NCI-H2081 treated with DMSO at 0.1 percent for 48 hours (cell line): ENCODE results near the gene SMIM20.
"Not testable (repeated sequence)": the region's sequence is repeated elsewhere in the genome, so short reads cannot be mapped to it uniquely, and the experiment has no call there.

Source experiments
- DNase-seq: peaks from one replicate; lab custom pipeline; 2025; lab: John Stamatoyannopoulos, UW

Gene SMIM20

GRCh38 chr4:25890571-25891485, 23.2 kb upstream of the SMIM20 start:
- no peak for DNase-seq

GRCh38 chr4:25892796-25893195, 21.2 kb upstream of the SMIM20 start:
- DNase-seq = no peak

DNA sequence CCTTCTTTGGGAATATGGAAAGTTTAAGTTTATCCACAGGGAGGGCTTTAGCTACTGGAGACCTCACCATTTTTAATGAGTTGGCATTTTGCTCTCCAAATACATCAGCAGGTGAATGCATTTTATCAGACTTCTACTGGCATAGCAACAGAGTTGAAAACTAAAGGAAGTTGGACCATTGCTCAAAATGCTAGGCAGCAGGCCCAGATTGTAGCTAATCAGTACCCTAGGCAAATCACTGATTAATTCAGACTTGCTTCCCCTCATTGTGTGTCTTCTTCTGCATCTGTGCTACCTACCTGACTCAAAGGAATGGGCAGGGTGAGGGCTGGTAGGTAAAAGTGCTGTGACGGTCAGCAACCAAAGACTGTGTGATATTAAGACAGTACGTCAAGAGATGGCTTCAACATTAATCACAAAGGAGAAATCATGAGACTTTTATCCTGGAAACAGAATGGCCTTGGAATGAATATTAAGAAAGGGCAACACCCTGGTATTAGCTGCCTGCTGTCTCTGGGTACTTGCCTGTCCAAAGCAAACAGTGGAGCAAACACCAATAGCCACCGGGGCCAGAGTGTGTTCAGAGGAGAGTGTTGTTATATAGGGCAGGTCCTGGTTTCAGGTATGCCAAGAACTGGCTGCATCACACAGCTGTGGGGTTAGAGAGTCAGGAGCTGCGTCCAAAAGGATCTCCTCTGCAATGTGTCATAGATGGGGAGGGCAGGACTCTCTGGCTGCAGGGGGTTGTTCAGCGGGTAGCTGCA, 17.1 kb upstream of the SMIM20 start:
- no peak for DNase-seq

- DNase-seq = no peak
Observed at GRCh38 chr4:25900310-25900709, 13.7 kb upstream of the SMIM20 start.

- DNase-seq = no peak
Observed at GRCh38 chr4:25901030-25901430, 13.0 kb upstream of the SMIM20 start.

- no peak for DNase-seq
Observed at GRCh38 chr4:25903900-25904747, 9.9 kb upstream of the SMIM20 start.

DNA sequence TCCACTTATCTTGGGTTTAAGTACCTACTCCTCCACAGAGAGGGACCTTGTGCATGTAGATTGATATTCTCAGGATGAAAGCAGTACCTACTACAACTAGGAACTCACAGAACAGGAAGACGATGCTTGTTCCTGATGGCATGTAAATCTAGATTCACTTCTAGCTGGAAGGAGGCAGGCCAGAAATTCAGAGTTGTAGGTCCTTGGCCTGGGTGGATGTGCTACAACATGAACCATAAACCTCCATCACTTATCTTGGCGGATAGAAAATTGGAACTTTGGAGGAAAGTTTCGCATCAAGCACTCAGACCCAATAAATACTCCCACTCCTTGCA, 9.3 kb upstream of the SMIM20 start:
- DNase-seq = no peak

- no peak for DNase-seq
Observed at GRCh38 chr4:25905371-25905770, 8.6 kb upstream of the SMIM20 start.

DNA sequence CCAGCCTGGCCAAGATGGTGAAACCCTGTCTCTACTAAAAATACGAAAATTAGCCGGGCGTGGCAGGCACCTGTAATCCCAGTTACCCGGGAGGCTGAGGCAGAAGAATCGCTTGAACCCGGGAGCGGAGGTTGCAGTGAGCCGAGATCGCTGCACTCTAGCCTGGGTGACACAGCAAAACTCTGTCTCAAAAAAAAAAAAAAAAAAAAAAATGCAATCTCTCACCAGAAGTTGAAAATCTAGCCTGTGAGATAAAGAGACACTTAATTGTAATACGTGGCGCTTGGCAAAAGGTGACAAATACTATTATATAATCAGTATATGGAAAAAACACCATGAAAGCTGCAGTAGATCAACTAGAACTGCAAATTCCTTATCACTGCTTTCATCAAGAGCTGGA, 7.9 kb upstream of the SMIM20 start:
- DNase-seq = not testable (repeated sequence)

- no peak for DNase-seq
Observed at GRCh38 chr4:25908491-25908901, 5.5 kb upstream of the SMIM20 start.

GRCh38 chr4:25911356-25911755, 2.7 kb upstream of the SMIM20 start:
- no peak for DNase-seq

DNA sequence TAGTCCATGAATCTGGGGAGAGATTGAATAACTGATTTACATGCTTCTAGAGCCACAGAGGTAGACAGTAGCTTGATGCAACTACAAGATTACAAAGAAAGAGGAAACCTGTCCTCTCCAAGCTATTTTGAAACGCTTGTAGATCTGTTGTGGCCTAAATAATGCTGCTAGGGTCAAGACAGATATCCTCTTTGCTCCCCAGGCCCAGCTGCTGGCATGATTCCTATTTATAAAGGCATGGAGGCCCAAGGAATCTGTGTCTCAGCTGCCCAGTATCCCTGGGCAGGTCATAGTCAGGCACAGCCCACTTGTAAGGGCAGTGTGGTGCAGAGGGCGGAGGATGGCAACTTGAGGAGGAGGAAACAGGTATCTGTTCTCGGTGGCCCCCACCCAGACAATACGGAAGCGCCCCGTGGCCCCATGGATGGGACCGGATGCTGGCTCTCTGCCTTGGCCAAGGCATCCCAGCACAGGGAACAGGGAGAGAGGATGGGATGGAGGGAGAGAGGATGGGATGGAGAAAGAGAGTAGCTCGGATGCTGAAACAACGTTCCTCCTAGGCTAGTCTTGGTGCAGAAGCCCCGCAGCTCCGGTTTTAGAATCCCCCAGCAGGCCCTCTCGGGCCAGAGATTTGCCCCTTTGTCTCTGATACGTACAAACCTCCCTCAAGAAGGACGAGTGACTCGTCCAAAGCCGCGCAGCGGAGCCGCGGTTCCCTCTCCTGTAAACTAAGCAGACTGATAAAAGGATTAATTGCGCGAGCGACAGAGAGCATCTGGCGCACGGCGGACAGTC, 767 bp upstream of the SMIM20 start:
- no peak for DNase-seq

DNA sequence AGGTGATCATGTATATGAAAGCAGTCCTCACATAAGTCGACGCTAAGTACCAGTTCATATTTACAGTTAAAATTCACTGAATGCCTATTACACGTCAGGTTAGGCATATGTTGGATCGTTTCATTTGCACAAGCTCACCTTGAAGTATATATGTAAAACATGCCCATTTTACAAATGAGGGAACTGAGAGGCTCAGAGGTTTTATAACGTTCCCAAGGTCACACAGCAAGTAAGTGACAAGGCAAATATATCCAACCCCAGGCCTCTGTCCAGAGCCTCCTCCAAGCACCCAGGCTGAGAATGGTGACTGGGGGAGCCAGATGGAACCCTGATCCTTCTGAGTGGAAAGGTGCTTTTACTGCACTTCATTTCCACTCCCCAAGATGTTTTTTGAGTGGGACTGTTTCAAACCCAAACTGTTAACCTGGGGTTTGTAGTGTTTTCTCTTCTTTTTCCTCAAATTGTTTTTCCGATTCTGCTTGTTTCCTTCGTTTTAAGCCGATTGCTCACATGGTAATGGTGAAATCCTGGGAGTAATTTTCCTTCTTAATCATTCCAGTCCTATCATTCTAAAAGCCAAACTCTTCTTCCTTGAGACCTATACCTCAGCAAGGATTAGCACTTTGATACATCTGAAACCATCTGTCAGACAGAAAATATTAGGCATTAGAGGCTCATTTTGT, 791 bp downstream of the SMIM20 start:
- no peak for DNase-seq

- DNase-seq = no peak
Observed at GRCh38 chr4:25915353-25915705, 1.3 kb downstream of the SMIM20 start.

GRCh38 chr4:25916870-25917269, 2.9 kb downstream of the SMIM20 start:
- no peak for DNase-seq

- DNase-seq = no peak
Observed at GRCh38 chr4:25919676-25920075, 5.7 kb downstream of the SMIM20 start.

DNA sequence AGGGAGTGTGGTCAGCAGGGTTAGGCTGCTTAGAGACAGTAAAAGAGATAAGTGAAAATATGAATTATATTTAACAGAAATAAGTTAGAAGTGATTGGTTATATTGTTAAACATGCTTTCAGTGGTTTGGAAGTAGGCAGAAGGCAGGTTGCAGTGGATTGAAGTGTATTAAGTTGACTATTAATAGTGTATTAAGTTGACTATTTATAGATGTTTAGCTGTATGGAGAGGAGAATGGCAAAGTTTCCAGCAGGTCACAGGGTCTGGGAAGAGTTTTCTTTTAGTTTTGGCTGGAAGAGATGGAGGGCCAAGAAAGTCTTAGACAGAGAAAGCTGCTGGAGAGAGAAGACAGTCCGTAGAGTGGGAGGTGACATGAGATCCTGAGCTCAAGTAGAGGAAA, 7.9 kb downstream of the SMIM20 start:
- DNase-seq = no peak

- no peak for DNase-seq
Observed at GRCh38 chr4:25922812-25923369, 8.9 kb downstream of the SMIM20 start.

DNA sequence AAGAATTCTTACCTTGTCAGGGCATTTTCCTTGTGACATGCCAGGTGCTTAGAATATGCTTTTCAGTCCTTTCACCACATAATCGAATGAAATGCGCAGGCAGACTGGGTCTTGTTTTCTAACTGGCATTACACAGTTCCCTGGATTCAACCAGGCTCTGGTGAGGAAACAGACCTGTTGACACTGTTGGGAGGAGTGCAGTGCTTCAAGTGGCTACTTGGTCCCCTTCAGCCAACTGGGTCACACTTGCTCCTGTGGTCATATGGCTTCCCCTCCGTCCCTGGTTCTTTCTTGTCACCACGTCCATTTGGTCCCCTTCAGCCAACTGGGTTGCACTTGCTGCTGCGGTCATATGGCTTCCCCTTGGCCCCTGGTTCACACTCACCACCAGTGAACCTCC, 9.7 kb downstream of the SMIM20 start:
- DNase-seq = no peak

DNA sequence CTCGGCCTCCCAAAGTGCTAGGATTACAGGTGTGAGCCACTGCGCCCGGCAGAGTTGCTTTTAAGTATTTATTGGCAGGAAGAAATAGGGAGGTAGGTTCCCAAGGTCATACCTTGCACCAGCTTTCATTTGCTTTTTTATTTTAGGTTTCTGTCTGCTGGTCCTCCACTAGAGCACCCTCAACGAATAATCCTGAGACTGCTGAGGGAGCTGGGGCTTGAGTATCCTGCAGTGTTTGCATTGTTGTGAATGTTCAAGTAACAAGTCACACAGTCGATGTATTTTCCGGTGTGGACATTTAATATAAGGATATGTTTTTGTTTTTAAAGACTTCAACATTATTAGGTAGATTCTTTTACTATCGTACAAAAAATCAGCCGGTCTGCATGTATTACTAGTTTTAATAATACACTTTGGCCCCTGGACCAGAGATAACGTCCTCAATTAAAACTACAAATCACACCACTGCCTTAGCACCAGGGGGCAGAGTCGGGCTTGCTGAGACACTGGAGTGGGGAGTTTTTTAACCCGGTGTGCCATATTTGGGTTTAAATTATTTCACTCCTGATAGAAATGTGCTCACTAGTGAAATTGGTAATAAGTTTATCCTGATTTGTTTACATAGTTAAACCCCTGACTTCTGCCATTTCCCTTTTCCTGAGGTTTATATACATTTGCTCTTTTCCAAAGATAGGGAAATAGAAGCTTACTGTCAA, 11.6 kb downstream of the SMIM20 start:
- no peak for DNase-seq
